Measurements from ENCODE around the gene CSHL1.
"Not testable (repeated sequence)": the region's sequence is repeated elsewhere in the genome, so short reads cannot be mapped to it uniquely, and the experiment has no call there.

DNA sequence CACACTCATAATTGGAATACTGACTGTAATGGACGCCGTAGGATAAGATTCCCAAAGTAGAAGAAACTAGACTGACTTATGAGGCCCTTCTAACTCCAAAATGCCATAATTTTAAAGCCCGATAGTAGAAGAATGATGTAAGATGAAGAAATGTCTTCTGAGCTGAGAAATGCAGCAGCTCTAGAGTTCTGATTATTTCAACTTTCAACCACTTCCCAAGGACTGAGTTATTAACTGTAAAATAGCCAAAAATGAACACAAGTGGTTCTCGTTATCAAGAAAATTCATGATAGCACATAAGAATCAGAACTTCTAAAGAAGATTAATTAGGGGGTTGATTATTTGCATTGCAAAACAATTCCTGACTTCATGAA is 40.8 kb downstream of the CSHL1 start:
- not testable (repeated sequence) for TF ChIP-seq EZH2 (IDR thresholded peaks at IDR 0.05); POLR2AphosphoS5 (IDR thresholded peaks at IDR 0.05; ENCODE audit: borderline replicate concordance, low read depth, low read length)

Measured in SK-N-MC (cell line).